Measurements from ENCODE around the gene ABCC9. TPM values are rescaled to one million over a fixed set of nuclear protein-coding genes. Genes with fewer than 3 reads are reported as not detected.

ABCC9 gene
- total RNA-seq, 1 donor = 20.0 TPM

GRCh38 chr12:21962236-21962635 is 21.0 kb upstream of the ABCC9 start:
- no peak overlapping the region for H3K4me3 ChIP-seq (ENCODE audit: low read depth, low read length)
- DNase-seq (ENCODE audit: low read depth) = peak; percentile 10
- no peak for TF ChIP-seq CTCF (IDR thresholded peaks at IDR 0.05; ENCODE audit: insufficient read depth, low read length)

DNA sequence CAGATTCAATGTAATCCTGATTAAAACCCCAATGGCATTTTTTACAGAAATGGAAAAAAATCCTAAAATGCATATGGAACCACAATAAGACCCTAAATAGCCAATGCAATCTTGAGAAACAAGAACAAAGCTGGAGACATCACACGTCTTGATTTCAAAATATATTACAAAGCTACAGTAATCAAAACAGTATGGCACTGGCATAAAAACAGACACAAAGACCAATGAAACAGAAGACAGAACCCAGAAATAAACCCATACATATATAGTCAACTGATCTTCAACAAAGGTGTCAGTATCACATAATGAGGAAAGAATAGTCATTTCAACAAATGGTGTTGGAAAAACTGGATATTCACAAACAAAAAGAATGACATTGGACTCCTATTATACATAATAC is 9.4 kb upstream of the ABCC9 start:
- no peak for TF ChIP-seq CTCF (IDR thresholded peaks at IDR 0.05; ENCODE audit: insufficient read depth, low read length)
- DNase-seq (ENCODE audit: low read depth) = no peak
- no peak overlapping the region for H3K4me3 ChIP-seq (ENCODE audit: low read depth, low read length)

- DNase-seq (ENCODE audit: low read depth) = no peak
- H3K4me3 ChIP-seq (ENCODE audit: low read depth, low read length) = no peak overlapping the region
- no peak for TF ChIP-seq CTCF (IDR thresholded peaks at IDR 0.05; ENCODE audit: insufficient read depth, low read length)
These were observed 7.8 kb upstream of the ABCC9 start for GRCh38 chr12:21949036-21949435.

GRCh38 chr12:21946983-21947382 is 5.8 kb upstream of the ABCC9 start:
- TF ChIP-seq CTCF (IDR thresholded peaks at IDR 0.05; ENCODE audit: insufficient read depth, low read length) = no peak

DNA sequence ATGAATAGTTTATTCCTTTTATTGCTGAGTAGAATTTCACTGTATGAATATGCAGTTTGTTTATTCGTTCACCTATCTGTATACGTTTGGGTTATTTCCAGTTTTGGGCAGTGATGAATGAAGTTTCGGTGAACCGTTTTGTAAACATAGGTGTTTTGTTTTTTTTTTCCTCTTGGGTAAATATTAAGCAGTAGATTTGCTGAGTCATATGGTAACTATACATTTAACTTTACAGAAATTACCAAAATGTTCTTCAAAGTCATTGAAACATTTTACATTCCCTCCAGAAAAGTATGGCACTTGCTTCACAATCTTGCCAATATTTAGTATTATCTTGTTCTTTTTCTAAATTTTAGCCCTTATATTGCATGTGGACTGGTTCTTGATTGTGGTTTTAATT is 3.8 kb upstream of the ABCC9 start:
- no peak overlapping the region for H3K4me3 ChIP-seq (ENCODE audit: low read depth, low read length)
- no peak for DNase-seq (ENCODE audit: low read depth)
- no peak for TF ChIP-seq CTCF (IDR thresholded peaks at IDR 0.05; ENCODE audit: insufficient read depth, low read length)

More at GRCh38 chr12:21946983-21947382, 5.8 kb upstream of the ABCC9 start:
- no peak overlapping the region for H3K4me3 ChIP-seq (ENCODE audit: low read depth, low read length)
- DNase-seq (ENCODE audit: low read depth) = no peak

- no peak for DNase-seq (ENCODE audit: low read depth)
- peak overlapping the region; percentile 70 for H3K4me3 ChIP-seq (ENCODE audit: low read depth, low read length)
- TF ChIP-seq CTCF (IDR thresholded peaks at IDR 0.05; ENCODE audit: insufficient read depth, low read length) = no peak
These were observed 1.1 kb upstream of the ABCC9 start for GRCh38 chr12:21942377-21942703.
